HepG2 (cell line): ENCODE results near the gene C12orf43. TPM values are rescaled to one million over a fixed set of nuclear protein-coding genes. Genes with fewer than 3 reads are reported as not detected.

Source experiments
- ATAC-seq: fragments of 200-7000 bp; cut with Tn5 transposase; 3 replicates; pipeline ENCODE4 v1.9.1; 2020; ENCODE audit warnings: mild to moderate bottlenecking, moderate library complexity
- BruUV-seq: library from RNA; stranded (reverse); fragments of 400-500 nt; replicated peaks from 2 replicates; lab custom pipeline; 2021; lab: Mats Ljungman, UMichigan
- CTCF ChIA-PET: fragments of 300-600 bp; formaldehyde crosslinking; extraction: SDS; loops from one replicate; lab custom pipeline; 2021; ENCODE audit warnings: low total read pairs, inconsistent platforms, low intra/inter-chr PET ratio; lab: Yijun Ruan, JAX
- POLR2A ChIA-PET: fragments of 350-600 bp; sonication (Branson Sonifier 250); formaldehyde crosslinking; loops from one replicate; lab custom pipeline; 2020; ENCODE audit warnings: antibody characterized with exemption, inconsistent platforms; lab: Yijun Ruan, JAX
- DNase-seq: peaks from one replicate; pipeline ENCODE4 v3.0.0-alpha.2; 2015; ENCODE audit warnings: low spot score
- FAIRE-seq: peaks from 3 replicates; lab custom pipeline; 2011; peaks lifted over from hg19 to GRCh38; lab: Jason Lieb, UNC
- H2AFZ ChIP-seq: one replicate; pipeline ENCODE4 v1.6.1; 2011; ENCODE audit warnings: low read length, inconsistent platforms
- H3K27ac ChIP-seq: fragments of 300-600 bp; 3 replicates; pipeline ENCODE4 v1.8.0; 2011; ENCODE audit warnings: mixed run types, mild to moderate bottlenecking, mixed read lengths, low read length, inconsistent platforms; ENCODE audit not compliant: insufficient read depth; ENCODE audit errors: extremely low read length
- H3K27me3 ChIP-seq, 2 experiments: fragments of 200-600 bp in 1 of 2; 2 replicates in 1 of 2; 3 replicates in 1 of 2; pipeline versions ENCODE4 v1.6.0 to v1.8.0; 2011; ENCODE audit warnings: low read length in 2 of 2, mild to moderate bottlenecking in 2 of 2, moderate library complexity in 2 of 2, inconsistent platforms in 1 of 2; ENCODE audit not compliant: insufficient read depth in 2 of 2, control insufficient read depth in 1 of 2
- H3K36me3 ChIP-seq, 2 experiments: fragments of 200-600 bp in 1 of 2; replicated peaks in 1 of 2; 2 replicates in 1 of 2; 3 replicates in 1 of 2; pipeline versions ENCODE4 v1.5.1 to v1.8.0; 2011; ENCODE audit warnings: low read length in 2 of 2, inconsistent platforms in 1 of 2; ENCODE audit not compliant: insufficient read depth in 2 of 2, control insufficient read depth in 1 of 2
- H3K4me1 ChIP-seq: 2 replicates; pipeline ENCODE4 v1.5.1; 2012; ENCODE audit warnings: low read length, inconsistent platforms; ENCODE audit not compliant: insufficient read depth
- H3K4me2 ChIP-seq: 2 replicates; pipeline ENCODE4 v1.6.0; 2011; ENCODE audit warnings: low read depth, low read length, inconsistent platforms
- H3K4me3 ChIP-seq, 3 experiments: fragments of 200-600 bp in 1 of 3; sonication (generic), shearing (Covaris generic) in 1 of 3; replicated peaks in 1 of 3; 2 replicates each; pipeline ENCODE4 v1.5.1; 2011 to 2016; ENCODE audit warnings: low read length in 3 of 3, inconsistent platforms in 2 of 3, low read depth in 2 of 3, mild to moderate bottlenecking in 2 of 3, control low read depth in 1 of 3, mixed read lengths in 1 of 3; ENCODE audit not compliant: insufficient read depth in 1 of 3
- H3K79me2 ChIP-seq: one replicate; pipeline ENCODE4 v1.6.1; 2011; ENCODE audit warnings: low read length, inconsistent platforms; ENCODE audit not compliant: insufficient read depth
- H3K9ac ChIP-seq: 2 replicates; pipeline ENCODE4 v1.6.0; 2011; ENCODE audit warnings: mild to moderate bottlenecking, low read depth, low read length, inconsistent platforms; ENCODE audit not compliant: insufficient read depth
- H3K9me3 ChIP-seq: 2 replicates; pipeline ENCODE4 v1.5.1; 2012; ENCODE audit warnings: mild to moderate bottlenecking, low read length
- H4K20me1 ChIP-seq: 2 replicates; pipeline ENCODE4 v1.6.0; 2011; ENCODE audit warnings: inconsistent platforms, mild to moderate bottlenecking, low read length, moderate library complexity; ENCODE audit not compliant: insufficient read depth
- BRCA1 ChIP-seq: sonication (generic); formaldehyde crosslinking; IDR thresholded peaks from 2 replicates; pipeline ENCODE4 v1.4.0; 2020; ENCODE audit warnings: missing genetic modification reagents
- ELF1 ChIP-seq: sonication (generic); formaldehyde crosslinking; IDR thresholded peaks from 2 replicates; pipeline ENCODE4 v1.4.0; 2020; ENCODE audit warnings: missing genetic modification reagents
- FOXA3 ChIP-seq: IDR thresholded peaks from 2 replicates; pipeline ENCODE4 v1.6.1; 2016; ENCODE audit warnings: missing genetic modification reagents, missing compliant biosample characterization
- GATA4 ChIP-seq: sonication (generic); IDR thresholded peaks from 2 replicates; pipeline ENCODE4 v1.6.1; 2016; ENCODE audit warnings: antibody characterized with exemption, low read depth, borderline replicate concordance
- HNRNPK ChIP-seq: fragments of 200-400 bp; formaldehyde crosslinking; IDR thresholded peaks from 2 replicates; pipeline ENCODE4 v1.6.1; 2018; ENCODE audit warnings: low read length, low read depth, moderate library complexity, mild to moderate bottlenecking; ENCODE audit not compliant: poor library complexity, severe bottlenecking
- HOXA3 ChIP-seq: sonication (generic); formaldehyde crosslinking; IDR thresholded peaks from 2 replicates; pipeline ENCODE4 v1.5.0; 2020; ENCODE audit warnings: missing genetic modification reagents
- IRF1 ChIP-seq: sonication (generic); formaldehyde crosslinking; IDR thresholded peaks from 2 replicates; pipeline ENCODE4 v1.4.0; 2020; ENCODE audit warnings: low read depth, mild to moderate bottlenecking, missing genetic modification reagents
- NFE2 ChIP-seq: sonication (generic); formaldehyde crosslinking; IDR thresholded peaks from 2 replicates; pipeline ENCODE4 v1.4.0; 2020; ENCODE audit warnings: missing genetic modification reagents
- POLR2A ChIP-seq, 2 experiments: IDR thresholded peaks; 2 replicates each; pipeline ENCODE4 v1.6.1; 2011; ENCODE audit warnings: low read depth in 2 of 2, low read length in 2 of 2, mild to moderate bottlenecking in 1 of 2, moderate library complexity in 1 of 2; ENCODE audit not compliant: insufficient read depth in 1 of 2
- POLR2AphosphoS5 ChIP-seq: IDR thresholded peaks from 2 replicates; pipeline ENCODE4 v1.6.1; 2012; ENCODE audit warnings: low read depth, low read length
- POLR2G ChIP-seq: fragments of 200-400 bp; formaldehyde crosslinking; IDR thresholded peaks from 2 replicates; pipeline ENCODE4 v1.6.1; 2018; ENCODE audit warnings: mild to moderate bottlenecking, low read depth, low read length, moderate library complexity
- RBFOX2 ChIP-seq: fragments of 200-400 bp; formaldehyde crosslinking; IDR thresholded peaks from 2 replicates; pipeline ENCODE4 v1.6.1; 2017; ENCODE audit warnings: low read depth, mild to moderate bottlenecking, low read length
- RBM22 ChIP-seq: fragments of 200-400 bp; formaldehyde crosslinking; optimal IDR thresholded peaks from 2 replicates; pipeline ENCODE3; 2017; ENCODE audit warnings: mild to moderate bottlenecking, low read length, moderate library complexity
- RXRA ChIP-seq: sonication (generic); formaldehyde crosslinking; IDR thresholded peaks from 2 replicates; pipeline ENCODE4 v1.5.1; 2020; ENCODE audit warnings: missing genetic modification reagents
- SSRP1 ChIP-seq: IDR thresholded peaks from 2 replicates; pipeline ENCODE4 v1.6.1; 2016; ENCODE audit warnings: control low read depth
- ZFY ChIP-seq: sonication (generic); formaldehyde crosslinking; IDR thresholded peaks from 2 replicates; pipeline ENCODE4 v1.4.0; 2020; ENCODE audit warnings: missing genetic modification reagents
- ZMYM2 ChIP-seq: sonication (generic); formaldehyde crosslinking; IDR thresholded peaks from 2 replicates; pipeline ENCODE4 v1.8.0; 2022; ENCODE audit warnings: mild to moderate bottlenecking, missing genetic modification reagents
- ZNF101 ChIP-seq: sonication (generic); formaldehyde crosslinking; IDR thresholded peaks from 2 replicates; pipeline ENCODE4 v1.4.0; 2020; ENCODE audit warnings: mild to moderate bottlenecking, low read depth, missing genetic modification reagents, borderline replicate concordance
- ZNF256 ChIP-seq: sonication (generic); formaldehyde crosslinking; conservative IDR thresholded peaks from 2 replicates; pipeline ENCODE4 v1.4.0; 2020; ENCODE audit warnings: missing genetic modification reagents
- ZNF652 ChIP-seq: IDR thresholded peaks from 2 replicates; pipeline ENCODE4 v1.6.1; 2016; ENCODE audit warnings: low read depth, borderline replicate concordance
- ZXDC ChIP-seq: sonication (generic); formaldehyde crosslinking; IDR thresholded peaks from 2 replicates; pipeline ENCODE4 v1.5.0; 2020; ENCODE audit warnings: mild to moderate bottlenecking, missing genetic modification reagents
- WGBS: methylation state at CpG from one replicate; pipeline ENCODE4 v1.1.6; 2017; ENCODE audit warnings: low lambda C conversion rate; 5-methylcytosine and 5-hydroxymethylcytosine counted together
- in situ Hi-C: cut with HindIII; loops from 2 replicates; pipeline ENCODE4 v1.10.0; 2017; ENCODE audit warnings: low pct_unique_long_range_greater_than_20kb; ENCODE audit not compliant: extremely low pct_ligation_motif_present
- intact Hi-C: fragments of 100-400 bp; cut with micrococcal nuclease; formaldehyde crosslinking; loops from one replicate; pipeline ENCODE4 v1.10.0; 2022; ENCODE audit not compliant: unreplicated experiment
- polyA plus RNA-seq, 8 experiments: library from polyadenylated mRNA; depleted of rRNA in 3 of 8; stranded (reverse) in 7 of 8; unstranded in 1 of 8; fragments of >200 nt; fragmentation: Illumina TruSeq in 4 of 8; extraction: Trizol in 4 of 8; gene quantifications; 2 replicates each; pipeline versions ENCODE4 v1.2.1 to v1.2.3, GENCODE V29; 2011 to 2016; ENCODE audit warnings: low read depth in 4 of 8, missing spikeins in 1 of 8, mixed read lengths in 1 of 8; ENCODE audit not compliant: insufficient read depth in 1 of 8
- total RNA-seq, 5 experiments: library from RNA; depleted of rRNA; stranded (reverse); fragments of >200 nt; fragmentation: Illumina TruSeq; extraction: Trizol; gene quantifications; 2 replicates each; pipeline ENCODE4 v1.2.3, GENCODE V29; 2016; ENCODE audit warnings: low read depth in 1 of 5
- TF ChIP-seq, protein P1 (sequence below): sonication (generic); formaldehyde crosslinking; IDR thresholded peaks from 2 replicates; pipeline ENCODE4 v1.5.1; 2020; ENCODE audit warnings: mild to moderate bottlenecking, missing genetic modification reagents

The C12orf43 gene
- total and polyA plus RNA-seq, 2 of the 13 experiments (the other 11 are each of a cell fraction or from before 2014, with no cell fraction given), result 7.9 to 11.1 TPM

- no peak for DNase-seq
- Histone ChIP-seq H3K4me3 (no peak overlapping the region), H3K36me3 (peaks cover 19 to 41% of the 10 kb centered on the region in 2 experiments), H3K9ac (no peak overlapping the region), H3K27ac (no peak overlapping the region), H3K4me1 (peaks cover 34% of the 10 kb centered on the region), H3K4me2 (no peak overlapping the region), H3K9me3 (no peaks in the 10 kb centered on the region), H3K27me3 (no peaks in the 10 kb centered on the region), H2AFZ (no peak overlapping the region), H4K20me1 (peaks cover 24% of the 10 kb centered on the region; the same call in 1 of the 2 replicates), H3K79me2 (no peaks in the 10 kb centered on the region)
- ChIA-PET CTCF (no interaction called here), POLR2A (interaction anchor here (1.7 to 5.1 kb wide), 2 partner anchors 13 to 35 kb away, joined by 5 to 99 read pairs; no protein-coding TSS in a partner anchor)
- WGBS, result 95% methylated on average over 3 of the region's 3 CpGs
- in situ Hi-C loops (no loop called here), intact Hi-C loops (loop anchor here (5.0 to 10.0 kb wide), 2 partner anchors 66 to 388 kb away; partner anchors contain the start of genes POP5 and SPPL3)
- no TSS peak for BruUV-seq
- ATAC-seq, result no peak
- FAIRE-seq, result no peak
- TF ChIP-seq POLR2AphosphoS5 (0 out of 2 replicates have a peak, but pooled peaks have one; percentile 37), NFE2 (CRISPR knock-in tag) (no peak), ZNF101 (no peak), RXRA (CRISPR knock-in tag) (no peak), SSRP1 (CRISPR knock-in tag) (0 out of 2 replicates have a peak, but pooled peaks have one; percentile 54), POLR2A (IDR thresholded peaks at IDR 0.05; ENCODE audit: insufficient read depth in 1 of 2, low read depth in 2 of 2, low read length in 2 of 2) (peak in 1 of 2 experiments; percentile 42; a peak in 2 of 4 replicates), ZNF256 (no peak), RBFOX2 (no peak), ZFY (CRISPR knock-in tag) (no peak), IRF1 (no peak), ZMYM2 (CRISPR knock-in tag) (no peak), POLR2G (peak; percentile 55), ZNF652 (CRISPR knock-in tag) (no peak), HOXA3 (CRISPR knock-in tag) (no peak), ZXDC (no peak), ELF1 (CRISPR knock-in tag) (no peak), GATA4 (no peak), BRCA1 (CRISPR knock-in tag) (no peak), FOXA3 (CRISPR knock-in tag) (no peak), RBM22 (peak; percentile 54), HNRNPK (no peak)
- TF ChIP-seq, protein P1, sequence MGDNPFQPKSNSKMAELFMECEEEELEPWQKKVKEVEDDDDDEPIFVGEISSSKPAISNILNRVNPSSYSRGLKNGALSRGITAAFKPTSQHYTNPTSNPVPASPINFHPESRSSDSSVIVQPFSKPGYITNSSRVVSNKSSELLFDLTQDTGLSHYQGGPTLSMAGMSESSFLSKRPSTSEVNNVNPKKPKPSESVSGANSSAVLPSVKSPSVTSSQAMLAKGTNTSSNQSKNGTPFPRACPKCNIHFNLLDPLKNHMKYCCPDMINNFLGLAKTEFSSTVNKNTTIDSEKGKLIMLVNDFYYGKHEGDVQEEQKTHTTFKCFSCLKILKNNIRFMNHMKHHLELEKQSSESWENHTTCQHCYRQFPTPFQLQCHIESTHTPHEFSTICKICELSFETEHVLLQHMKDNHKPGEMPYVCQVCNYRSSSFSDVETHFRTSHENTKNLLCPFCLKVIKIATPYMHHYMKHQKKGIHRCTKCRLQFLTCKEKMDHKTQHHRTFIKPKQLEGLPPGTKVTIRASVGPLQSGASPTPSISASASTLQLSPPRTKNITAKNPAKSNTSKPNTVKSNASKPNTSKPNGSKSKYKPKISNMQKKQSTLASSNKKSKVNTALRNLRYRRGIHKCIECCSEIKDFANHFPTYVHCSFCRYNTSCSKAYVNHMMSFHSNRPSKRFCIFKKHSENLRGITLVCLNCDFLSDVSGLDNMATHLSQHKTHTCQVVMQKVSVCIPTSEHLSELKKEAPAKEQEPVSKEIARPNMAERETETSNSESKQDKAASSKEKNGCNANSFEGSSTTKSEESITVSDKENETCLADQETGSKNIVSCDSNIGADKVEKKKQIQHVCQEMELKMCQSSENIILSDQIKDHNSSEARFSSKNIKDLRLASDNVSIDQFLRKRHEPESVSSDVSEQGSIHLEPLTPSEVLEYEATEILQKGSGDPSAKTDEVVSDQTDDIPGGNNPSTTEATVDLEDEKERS (CRISPR knock-in tag), result no peak
Observed at GRCh38 chr12:120970310-120970709, 46.0 kb downstream of the C12orf43 start.
